Neutrophil (primary cell): Measurements from ENCODE around the gene ABHD8.

Experiments used
- H3K27ac ChIP-seq: fragments of 200-600 bp; sonication (generic); 2 replicates; pipeline ENCODE4 v1.5.1; 2016; ENCODE audit warnings: mild to moderate bottlenecking, moderate library complexity
- H3K27me3 ChIP-seq: fragments of 200-600 bp; sonication (generic); 2 replicates; pipeline ENCODE4 v1.6.0; 2016; ENCODE audit warnings: mild to moderate bottlenecking
- H3K36me3 ChIP-seq: fragments of 200-600 bp; sonication (generic); 2 replicates; pipeline ENCODE4 v1.5.1; 2017
- H3K4me1 ChIP-seq, 2 experiments: fragments of 200-600 bp in 1 of 2; sonication (generic) in 1 of 2; 1 replicate in 1 of 2; 2 replicates in 1 of 2; pipeline versions ENCODE4 v1.5.1 to v1.6.1; 2013 to 2016; ENCODE audit warnings: low read depth in 1 of 2, low read length in 1 of 2, mild to moderate bottlenecking in 1 of 2, moderate library complexity in 1 of 2; ENCODE audit not compliant: control insufficient read depth in 1 of 2, insufficient read depth in 1 of 2
- H3K4me3 ChIP-seq, 2 experiments: fragments of 200-600 bp in 1 of 2; sonication (generic) in 1 of 2; 1 replicate in 1 of 2; 2 replicates in 1 of 2; pipeline ENCODE4 v1.5.1; 2013 to 2016; ENCODE audit warnings: low read depth in 1 of 2, low read length in 1 of 2, mild to moderate bottlenecking in 1 of 2, moderate library complexity in 1 of 2
- H3K9me3 ChIP-seq: fragments of 200-600 bp; sonication (generic); 2 replicates; pipeline ENCODE4 v1.5.1; 2016
- TF ChIP-seq, protein P1 (sequence below): fragments of 200-600 bp; sonication (generic); IDR thresholded peaks from 2 replicates; pipeline ENCODE4 v1.5.1; 2016; ENCODE audit warnings: antibody characterized with exemption

Gene ABHD8

DNA sequence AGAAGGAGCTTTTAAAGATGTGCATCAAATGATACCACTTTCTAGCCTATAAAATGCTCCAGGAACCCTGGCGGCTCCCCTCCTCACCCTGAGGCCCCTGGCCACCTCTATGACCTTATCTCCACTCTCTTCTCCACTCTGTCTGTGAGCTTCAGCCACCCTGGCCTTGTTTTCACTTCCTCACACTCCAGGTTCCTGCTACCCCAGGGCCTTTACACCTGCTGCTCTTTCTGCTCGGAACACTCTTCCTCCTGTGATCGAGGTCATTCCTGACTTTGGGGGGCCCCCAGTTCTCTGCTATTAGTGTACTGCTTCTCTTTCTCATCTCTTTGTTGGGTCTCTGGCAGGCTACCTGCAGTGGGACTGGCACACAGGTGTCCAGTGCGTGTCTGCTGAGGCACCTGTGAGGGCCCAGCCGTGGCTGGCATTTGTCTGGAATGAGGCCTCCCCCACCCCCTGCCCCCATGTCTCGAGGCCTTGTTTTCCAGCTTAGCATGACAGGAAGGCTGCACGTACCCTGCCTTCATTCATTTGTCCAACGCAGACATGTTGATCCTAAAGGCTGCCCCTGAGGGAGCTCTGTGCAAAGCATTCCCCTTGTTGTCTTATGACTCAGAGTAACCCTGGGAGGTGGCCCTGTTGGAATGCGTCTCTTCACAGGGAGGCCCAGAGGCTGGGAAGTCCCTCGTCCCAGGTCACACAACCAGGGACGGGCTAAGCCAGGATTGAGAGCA, 8.4 kb upstream of the ABHD8 start:
- H3K27ac ChIP-seq, result no peak overlapping the region
- H3K9me3 ChIP-seq, result no peaks in the 10 kb centered on the region
- H3K36me3 ChIP-seq, result peaks cover 36% of the 10 kb centered on the region
- H3K4me3 ChIP-seq, result no peak overlapping the region
- no peaks in the 10 kb centered on the region for H3K27me3 ChIP-seq
- H3K4me1 ChIP-seq, result peaks cover 14 to 16% of the 10 kb centered on the region in 2 experiments
- TF ChIP-seq, protein P1, sequence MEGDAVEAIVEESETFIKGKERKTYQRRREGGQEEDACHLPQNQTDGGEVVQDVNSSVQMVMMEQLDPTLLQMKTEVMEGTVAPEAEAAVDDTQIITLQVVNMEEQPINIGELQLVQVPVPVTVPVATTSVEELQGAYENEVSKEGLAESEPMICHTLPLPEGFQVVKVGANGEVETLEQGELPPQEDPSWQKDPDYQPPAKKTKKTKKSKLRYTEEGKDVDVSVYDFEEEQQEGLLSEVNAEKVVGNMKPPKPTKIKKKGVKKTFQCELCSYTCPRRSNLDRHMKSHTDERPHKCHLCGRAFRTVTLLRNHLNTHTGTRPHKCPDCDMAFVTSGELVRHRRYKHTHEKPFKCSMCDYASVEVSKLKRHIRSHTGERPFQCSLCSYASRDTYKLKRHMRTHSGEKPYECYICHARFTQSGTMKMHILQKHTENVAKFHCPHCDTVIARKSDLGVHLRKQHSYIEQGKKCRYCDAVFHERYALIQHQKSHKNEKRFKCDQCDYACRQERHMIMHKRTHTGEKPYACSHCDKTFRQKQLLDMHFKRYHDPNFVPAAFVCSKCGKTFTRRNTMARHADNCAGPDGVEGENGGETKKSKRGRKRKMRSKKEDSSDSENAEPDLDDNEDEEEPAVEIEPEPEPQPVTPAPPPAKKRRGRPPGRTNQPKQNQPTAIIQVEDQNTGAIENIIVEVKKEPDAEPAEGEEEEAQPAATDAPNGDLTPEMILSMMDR, result no peak

DNA sequence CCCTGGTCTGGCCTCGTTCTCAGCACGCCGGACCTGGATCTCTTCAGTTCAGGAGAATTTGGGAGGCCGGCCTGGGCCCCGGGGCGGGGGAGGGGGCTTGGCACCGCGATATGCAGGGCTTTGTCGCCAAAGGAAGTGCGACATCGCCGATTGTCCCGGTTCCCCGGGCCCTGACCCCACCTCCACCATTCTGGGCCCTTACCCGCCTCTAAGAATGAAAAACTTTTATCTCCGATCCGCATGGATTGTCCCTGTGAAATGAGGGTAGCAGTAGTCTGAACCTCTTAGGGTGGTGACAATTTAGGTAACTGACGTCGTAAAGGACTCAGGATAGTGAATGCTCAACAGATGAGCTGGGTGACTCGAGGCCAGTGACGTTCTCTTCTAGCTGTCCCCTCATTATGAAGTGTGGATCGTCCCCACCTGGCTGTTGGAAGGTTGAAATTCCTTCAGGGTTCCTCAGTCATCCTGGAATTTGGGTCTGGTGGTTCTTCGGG, 6.8 kb upstream of the ABHD8 start:
- Histone ChIP-seq H3K27ac (peak overlapping the region; percentile 78), H3K4me1 (peaks cover 30 to 32% of the 10 kb centered on the region in 2 experiments), H3K36me3 (peaks cover 25% of the 10 kb centered on the region), H3K9me3 (no peaks in the 10 kb centered on the region), H3K27me3 (no peaks in the 10 kb centered on the region), H3K4me3 (peak overlapping the region; percentile 83 to 86)
- TF ChIP-seq, protein P1, result no peak

DNA sequence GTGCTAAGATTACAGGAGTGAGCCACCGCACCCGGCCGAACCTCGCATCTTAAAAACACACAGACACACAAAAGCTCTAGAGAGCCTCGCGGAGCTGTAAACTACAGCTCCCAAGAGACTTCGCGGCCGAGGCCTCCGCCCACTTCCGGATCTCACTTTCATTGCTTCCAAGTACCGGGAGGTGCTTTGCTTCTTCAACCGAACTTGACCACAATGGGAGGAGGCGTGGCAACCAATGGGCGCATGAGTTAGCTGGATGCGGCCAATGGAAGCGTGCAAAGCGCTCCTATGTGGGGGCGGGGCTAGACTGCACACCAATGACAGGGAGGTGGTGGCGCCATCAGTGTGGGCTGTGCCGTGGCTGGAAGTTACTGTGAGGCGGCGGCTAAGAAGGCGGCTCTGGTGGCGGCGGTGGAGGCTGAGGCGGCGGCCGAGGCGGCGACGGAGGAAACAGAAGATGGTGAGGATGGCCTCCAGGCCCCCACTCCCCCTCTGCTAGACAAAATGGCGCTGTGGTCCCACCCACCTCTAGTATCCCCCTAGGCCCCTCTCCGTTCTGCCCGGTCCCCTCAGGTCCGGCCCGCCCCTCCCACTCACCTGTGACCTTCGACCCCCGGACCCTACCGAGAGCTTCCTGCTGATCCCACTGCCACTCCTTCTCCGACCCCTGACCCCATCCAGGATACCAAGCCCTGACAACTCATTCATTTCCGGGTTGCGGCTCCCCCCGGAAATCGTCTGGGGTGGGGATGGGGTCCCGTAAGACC, 6.2 kb upstream of the ABHD8 start, which contains the start of gene DDA1:
Gene DDA1, plus strand, starts transcription at position 366 of the 767 bp plus-strand sequence. Its CDS starts 92 bp downstream, at position 458.
- Histone ChIP-seq H3K27me3 (no peaks in the 10 kb centered on the region), H3K4me3 (peak within 1 kb of the TSS; percentile 83 to 86), H3K36me3 (peaks cover 19% of the 10 kb centered on the region), H3K4me1 (peaks cover 36% of the 10 kb centered on the region in 2 experiments), H3K27ac (peak within 1 kb of the TSS; percentile 78), H3K9me3 (no peaks in the 10 kb centered on the region)
- TF ChIP-seq, protein P1, result peak; percentile 56

DNA sequence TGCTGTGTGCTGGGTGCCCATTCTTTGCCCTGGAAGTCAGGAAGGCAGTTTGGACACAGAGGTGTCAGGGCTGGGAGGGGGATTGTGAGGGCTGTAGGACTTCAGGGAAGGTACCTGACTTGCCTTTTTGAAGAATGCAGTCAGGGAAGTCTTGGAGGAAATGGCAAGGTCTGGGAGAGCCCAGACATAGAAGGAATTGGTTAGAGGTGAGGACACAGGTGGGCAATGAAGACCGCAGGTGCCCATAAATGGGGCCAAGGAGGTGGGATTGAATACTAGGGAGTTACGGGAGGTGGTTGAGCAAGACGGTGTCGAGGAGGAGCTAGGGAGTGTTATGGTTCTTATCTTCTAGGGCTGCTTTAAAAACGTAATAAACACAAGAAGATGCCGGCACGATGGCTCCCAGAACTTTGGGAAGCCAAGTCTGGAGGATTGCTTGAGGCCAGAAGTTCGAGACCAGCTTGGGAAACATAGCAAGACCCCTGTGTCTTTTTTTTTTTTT, 4.7 kb upstream of the ABHD8 start:
- H3K27me3 ChIP-seq, result no peaks in the 10 kb centered on the region
- no peaks in the 10 kb centered on the region for H3K9me3 ChIP-seq
- H3K36me3 ChIP-seq, result peaks cover 10% of the 10 kb centered on the region
- no peak overlapping the region for H3K27ac ChIP-seq
- peaks cover 46% of the 10 kb centered on the region in 2 experiments for H3K4me1 ChIP-seq
- H3K4me3 ChIP-seq, result no peak overlapping the region
- TF ChIP-seq, protein P1, result no peak

DNA sequence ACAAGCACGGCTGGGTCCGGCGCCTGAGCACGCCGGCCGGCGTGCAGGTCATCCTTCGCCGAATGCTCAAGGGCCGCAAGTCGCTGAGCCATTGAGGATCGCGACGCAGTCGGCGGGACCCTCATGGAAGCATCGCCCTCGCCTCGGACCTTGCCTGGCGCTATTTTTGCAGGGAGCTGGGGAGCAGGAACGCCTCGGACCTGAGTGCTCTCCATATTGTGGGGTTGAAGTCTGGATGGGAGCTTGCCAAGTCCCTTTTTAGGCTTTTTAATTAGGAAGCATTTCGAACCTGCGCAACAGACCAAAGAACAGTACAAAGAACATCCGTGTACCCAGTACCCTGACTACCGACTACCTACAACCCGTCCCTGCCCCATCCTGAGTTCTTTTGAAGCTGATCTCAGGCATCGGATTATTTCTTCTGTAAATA, 3.1 kb upstream of the ABHD8 start:
- Histone ChIP-seq H3K27me3 (no peaks in the 10 kb centered on the region), H3K9me3 (no peaks in the 10 kb centered on the region), H3K27ac (peak overlapping the region; percentile 85), H3K4me1 (peaks cover 55 to 58% of the 10 kb centered on the region in 2 experiments), H3K36me3 (no peaks in the 10 kb centered on the region), H3K4me3 (peak overlapping the region; percentile 73 to 93)
- TF ChIP-seq, protein P1, result no peak
